ENCODE data around the gene KIF13A. TPM values are rescaled to one million over a fixed set of nuclear protein-coding genes. Genes with fewer than 3 reads are reported as not detected.

The KIF13A gene
- total RNA-seq, 1 experiment from 2014 or later: 19.7 TPM

DNA sequence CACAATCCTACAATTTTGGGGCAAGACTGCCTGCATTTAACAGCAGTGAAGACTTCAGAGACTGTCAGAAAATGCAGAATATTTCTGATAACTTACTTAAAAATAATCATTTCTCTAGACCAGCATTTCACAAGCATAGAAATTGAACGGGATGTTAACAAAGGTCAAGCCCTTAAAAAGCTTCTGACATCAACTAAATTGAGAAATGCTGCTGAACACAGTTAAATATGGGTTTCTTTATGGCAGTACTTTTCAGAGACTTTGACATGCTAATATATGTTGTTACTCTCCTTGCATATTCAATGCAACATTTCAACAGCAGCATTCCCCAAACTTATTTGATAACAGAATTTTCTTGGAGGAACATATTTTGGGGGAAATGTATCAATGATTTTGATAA is 84.5 kb downstream of the KIF13A start:
- intact Hi-C loops (cut with micrococcal nuclease; ENCODE audit: unreplicated experiment): no loop called here
- H3K27ac ChIP-seq (ENCODE audit: low read depth, low read length, poor library complexity, severe bottlenecking): no peak overlapping the region
- TF ChIP-seq EZH2 (IDR thresholded peaks at IDR 0.05; ENCODE audit: borderline replicate concordance, low read depth, low read length, poor library complexity, severe bottlenecking): no peak
- TF ChIP-seq, protein P1, sequence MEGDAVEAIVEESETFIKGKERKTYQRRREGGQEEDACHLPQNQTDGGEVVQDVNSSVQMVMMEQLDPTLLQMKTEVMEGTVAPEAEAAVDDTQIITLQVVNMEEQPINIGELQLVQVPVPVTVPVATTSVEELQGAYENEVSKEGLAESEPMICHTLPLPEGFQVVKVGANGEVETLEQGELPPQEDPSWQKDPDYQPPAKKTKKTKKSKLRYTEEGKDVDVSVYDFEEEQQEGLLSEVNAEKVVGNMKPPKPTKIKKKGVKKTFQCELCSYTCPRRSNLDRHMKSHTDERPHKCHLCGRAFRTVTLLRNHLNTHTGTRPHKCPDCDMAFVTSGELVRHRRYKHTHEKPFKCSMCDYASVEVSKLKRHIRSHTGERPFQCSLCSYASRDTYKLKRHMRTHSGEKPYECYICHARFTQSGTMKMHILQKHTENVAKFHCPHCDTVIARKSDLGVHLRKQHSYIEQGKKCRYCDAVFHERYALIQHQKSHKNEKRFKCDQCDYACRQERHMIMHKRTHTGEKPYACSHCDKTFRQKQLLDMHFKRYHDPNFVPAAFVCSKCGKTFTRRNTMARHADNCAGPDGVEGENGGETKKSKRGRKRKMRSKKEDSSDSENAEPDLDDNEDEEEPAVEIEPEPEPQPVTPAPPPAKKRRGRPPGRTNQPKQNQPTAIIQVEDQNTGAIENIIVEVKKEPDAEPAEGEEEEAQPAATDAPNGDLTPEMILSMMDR (conservative IDR thresholded peaks at IDR 0.05; ENCODE audit: low read depth, low read length): no peak
- no peaks in the 10 kb centered on the region for H3K27me3 ChIP-seq (replicated peaks; ENCODE audit: insufficient read depth, low read depth, low read length, poor library complexity)
- DNase-seq (ENCODE audit: low spot score): no peak
- no TSS peak for BruUV-seq (replicated peaks)
- no peaks in the 10 kb centered on the region for H3K9me3 ChIP-seq (ENCODE audit: low read depth, low read length, poor library complexity, severe bottlenecking)
- ChIA-PET CTCF (no interaction called here), POLR2A (ENCODE audit: low non-redundant PET) (no interaction called here)
- peaks cover 21% of the 10 kb centered on the region for H3K4me1 ChIP-seq (ENCODE audit: insufficient read depth, low read length, poor library complexity, severe bottlenecking)
- H3K36me3 ChIP-seq (ENCODE audit: insufficient read depth, low read length, poor library complexity, severe bottlenecking): no peaks in the 10 kb centered on the region
- no peak overlapping the region for H3K4me3 ChIP-seq (ENCODE audit: low read depth, low read length, poor library complexity, severe bottlenecking)

DNA sequence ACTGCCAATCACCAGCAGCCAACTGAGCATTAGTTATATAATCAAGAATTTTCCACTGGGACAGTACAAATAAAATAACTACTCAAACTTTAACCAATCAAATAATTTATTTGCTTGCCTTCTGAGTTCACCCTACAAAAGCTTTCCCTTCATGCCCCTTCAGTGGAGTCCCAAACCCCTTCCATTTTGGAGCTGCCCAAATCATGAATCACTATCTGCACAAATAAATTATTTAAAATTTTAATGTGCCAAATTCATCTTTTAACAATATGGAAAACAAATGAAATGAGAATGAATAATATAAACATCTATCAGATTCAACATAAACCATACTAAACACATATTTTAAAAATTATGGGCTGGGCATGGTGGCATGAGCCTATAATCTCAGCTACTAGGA is 85.9 kb downstream of the KIF13A start:
- intact Hi-C loops (cut with micrococcal nuclease; ENCODE audit: unreplicated experiment): no loop called here
- Histone ChIP-seq H3K27ac (ENCODE audit: low read depth, low read length, poor library complexity, severe bottlenecking) (no peak overlapping the region), H3K4me3 (ENCODE audit: low read depth, low read length, poor library complexity, severe bottlenecking) (no peak overlapping the region), H3K4me1 (ENCODE audit: insufficient read depth, low read length, poor library complexity, severe bottlenecking) (peaks cover 12% of the 10 kb centered on the region), H3K27me3 (replicated peaks; ENCODE audit: insufficient read depth, low read depth, low read length, poor library complexity) (no peaks in the 10 kb centered on the region), H3K36me3 (ENCODE audit: insufficient read depth, low read length, poor library complexity, severe bottlenecking) (no peaks in the 10 kb centered on the region), H3K9me3 (ENCODE audit: low read depth, low read length, poor library complexity, severe bottlenecking) (no peaks in the 10 kb centered on the region)
- no TSS peak for BruUV-seq (replicated peaks)
- TF ChIP-seq, protein P1 (conservative IDR thresholded peaks at IDR 0.05; ENCODE audit: low read depth, low read length): no peak
- no peak for TF ChIP-seq EZH2 (IDR thresholded peaks at IDR 0.05; ENCODE audit: borderline replicate concordance, low read depth, low read length, poor library complexity, severe bottlenecking)
- DNase-seq (ENCODE audit: low spot score): no peak
- ChIA-PET POLR2A (ENCODE audit: low non-redundant PET) (no interaction called here), CTCF (no interaction called here)

DNA sequence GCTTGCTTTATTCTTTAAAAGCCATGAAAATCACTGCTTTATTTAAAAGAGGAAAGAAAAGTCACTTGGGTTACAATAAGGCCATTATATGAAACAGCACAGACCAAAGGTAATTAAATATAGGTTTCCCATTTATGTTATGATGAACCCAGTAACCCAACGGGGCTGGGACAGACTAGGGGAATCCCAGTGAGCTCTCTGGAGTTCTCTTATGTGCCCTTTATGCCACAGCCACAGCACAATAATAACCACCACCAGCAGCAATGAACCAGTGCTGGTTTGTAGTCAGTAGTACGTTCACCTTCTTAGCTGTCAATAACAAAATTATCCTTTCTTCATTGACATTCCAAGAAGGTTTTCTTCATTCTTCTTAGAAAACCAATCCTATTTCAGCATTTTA is 87.4 kb downstream of the KIF13A start:
- ChIA-PET CTCF (no interaction called here), POLR2A (ENCODE audit: low non-redundant PET) (no interaction called here)
- Histone ChIP-seq H3K4me3 (ENCODE audit: low read depth, low read length, poor library complexity, severe bottlenecking) (no peak overlapping the region), H3K27me3 (replicated peaks; ENCODE audit: insufficient read depth, low read depth, low read length, poor library complexity) (no peaks in the 10 kb centered on the region), H3K9me3 (ENCODE audit: low read depth, low read length, poor library complexity, severe bottlenecking) (peaks cover 7% of the 10 kb centered on the region), H3K4me1 (ENCODE audit: insufficient read depth, low read length, poor library complexity, severe bottlenecking) (peaks cover 3% of the 10 kb centered on the region), H3K36me3 (ENCODE audit: insufficient read depth, low read length, poor library complexity, severe bottlenecking) (no peaks in the 10 kb centered on the region), H3K27ac (ENCODE audit: low read depth, low read length, poor library complexity, severe bottlenecking) (no peak overlapping the region)
- TF ChIP-seq EZH2 (IDR thresholded peaks at IDR 0.05; ENCODE audit: borderline replicate concordance, low read depth, low read length, poor library complexity, severe bottlenecking): no peak
- TF ChIP-seq, protein P1 (conservative IDR thresholded peaks at IDR 0.05; ENCODE audit: low read depth, low read length): no peak
- intact Hi-C loops (cut with micrococcal nuclease; ENCODE audit: unreplicated experiment): no loop called here
- DNase-seq (ENCODE audit: low spot score): no peak
- no TSS peak for BruUV-seq (replicated peaks)

Data from A673 (cell line).